HG03432 (cell line): ENCODE results near the gene SLC35F1.

ENCODE experiments used
- ATAC-seq: cut with Tn5 transposase; IDR thresholded peaks from one replicate; pipeline ENCODE4 v1.9.1; 2021; ENCODE audit warnings: mild to moderate bottlenecking, moderate library complexity; ENCODE audit not compliant: unreplicated experiment

The SLC35F1 gene

GRCh38 chr6:118335325-118335816, 428.3 kb downstream of the SLC35F1 start:
- no peak for ATAC-seq

- no peak for ATAC-seq
Measured at GRCh38 chr6:118344014-118344670, 437.1 kb downstream of the SLC35F1 start.

- no peak for ATAC-seq
Measured at GRCh38 chr6:118350881-118351430, 443.9 kb downstream of the SLC35F1 start.

- no peak for ATAC-seq
Measured at GRCh38 chr6:118353564-118353963, 446.5 kb downstream of the SLC35F1 start.

GRCh38 chr6:118354641-118355040, 447.6 kb downstream of the SLC35F1 start:
- peak; percentile 99 for ATAC-seq

- no peak for ATAC-seq
Measured at GRCh38 chr6:118356054-118356453, 449.0 kb downstream of the SLC35F1 start.

GRCh38 chr6:118356686-118357085, 449.6 kb downstream of the SLC35F1 start:
- no peak for ATAC-seq
